GM21528 (cell line): ENCODE measurements around the gene PARP3.

Experiments
- ATAC-seq: cut with Tn5 transposase; IDR thresholded peaks from one replicate; pipeline ENCODE4 v1.9.1; 2021; ENCODE audit warnings: mild to moderate bottlenecking, moderate library complexity; ENCODE audit not compliant: unreplicated experiment, low FRiP score

PARP3 gene

DNA sequence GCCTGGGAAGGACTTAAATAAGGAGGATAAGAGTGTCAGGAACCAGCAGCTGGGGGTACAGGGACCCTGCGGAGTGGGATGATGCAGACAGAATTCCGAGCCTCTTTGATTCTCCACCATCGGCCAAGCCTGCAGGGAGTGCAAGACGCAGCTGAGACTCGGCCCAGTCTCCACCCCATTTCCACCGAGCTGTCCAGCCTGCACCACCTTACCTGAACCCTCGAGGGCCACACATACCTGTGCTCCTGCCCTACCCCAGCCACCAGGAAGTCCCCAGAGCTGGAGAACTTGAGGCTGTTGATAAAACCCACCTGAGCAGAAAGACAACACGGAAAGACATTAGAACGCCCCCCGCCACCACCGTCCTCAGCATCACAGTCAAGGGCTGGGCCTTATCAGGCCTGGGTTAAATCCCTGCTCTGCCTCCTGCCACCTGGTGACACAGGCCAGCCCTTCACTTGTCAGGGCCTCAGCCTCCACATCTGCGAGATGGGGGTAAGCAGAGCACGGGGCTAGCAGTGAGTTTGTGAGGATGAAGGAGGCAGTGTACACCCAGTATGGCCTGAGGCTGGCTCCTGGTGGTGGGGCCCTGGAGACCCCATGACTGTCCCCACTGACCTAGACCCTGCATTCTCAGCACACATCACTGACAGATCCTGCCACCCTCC lies 8.6 kb upstream of the PARP3 start:
- no peak for ATAC-seq

DNA sequence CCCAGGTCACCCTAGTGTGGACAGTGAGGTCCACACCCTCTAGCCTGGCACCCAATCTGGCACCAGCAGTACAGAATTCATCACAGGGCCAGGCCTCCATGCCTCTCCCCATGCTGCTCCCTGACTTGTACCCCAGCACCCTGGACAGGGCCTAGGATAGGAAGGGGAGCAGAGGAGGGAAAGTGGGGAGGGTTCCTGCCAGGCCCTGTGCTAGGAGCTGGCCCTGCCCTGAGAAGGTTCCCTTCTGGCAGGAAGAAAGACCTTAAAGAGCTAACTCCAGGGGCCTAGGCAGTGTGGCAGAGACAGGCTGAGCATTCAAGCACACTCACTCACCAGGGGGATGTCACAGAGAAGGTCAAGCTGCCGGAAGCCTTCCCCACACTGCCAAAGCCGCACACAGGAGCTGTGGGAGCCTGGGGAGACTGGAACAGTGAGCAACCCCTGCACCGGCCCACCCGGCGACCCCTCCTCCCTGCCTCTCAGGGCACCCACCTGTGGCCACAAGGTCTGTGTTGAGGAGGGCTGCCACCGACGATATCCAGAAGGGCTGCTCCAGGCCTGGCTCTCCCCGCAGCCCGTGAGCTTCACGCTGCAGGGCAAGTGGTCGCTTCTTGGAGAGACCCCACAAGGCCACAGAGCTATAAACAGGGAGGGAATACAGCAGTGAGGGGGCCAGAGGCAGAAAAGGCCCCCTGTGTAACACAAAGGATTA lies 7.9 kb upstream of the PARP3 start:
- no peak for ATAC-seq

DNA sequence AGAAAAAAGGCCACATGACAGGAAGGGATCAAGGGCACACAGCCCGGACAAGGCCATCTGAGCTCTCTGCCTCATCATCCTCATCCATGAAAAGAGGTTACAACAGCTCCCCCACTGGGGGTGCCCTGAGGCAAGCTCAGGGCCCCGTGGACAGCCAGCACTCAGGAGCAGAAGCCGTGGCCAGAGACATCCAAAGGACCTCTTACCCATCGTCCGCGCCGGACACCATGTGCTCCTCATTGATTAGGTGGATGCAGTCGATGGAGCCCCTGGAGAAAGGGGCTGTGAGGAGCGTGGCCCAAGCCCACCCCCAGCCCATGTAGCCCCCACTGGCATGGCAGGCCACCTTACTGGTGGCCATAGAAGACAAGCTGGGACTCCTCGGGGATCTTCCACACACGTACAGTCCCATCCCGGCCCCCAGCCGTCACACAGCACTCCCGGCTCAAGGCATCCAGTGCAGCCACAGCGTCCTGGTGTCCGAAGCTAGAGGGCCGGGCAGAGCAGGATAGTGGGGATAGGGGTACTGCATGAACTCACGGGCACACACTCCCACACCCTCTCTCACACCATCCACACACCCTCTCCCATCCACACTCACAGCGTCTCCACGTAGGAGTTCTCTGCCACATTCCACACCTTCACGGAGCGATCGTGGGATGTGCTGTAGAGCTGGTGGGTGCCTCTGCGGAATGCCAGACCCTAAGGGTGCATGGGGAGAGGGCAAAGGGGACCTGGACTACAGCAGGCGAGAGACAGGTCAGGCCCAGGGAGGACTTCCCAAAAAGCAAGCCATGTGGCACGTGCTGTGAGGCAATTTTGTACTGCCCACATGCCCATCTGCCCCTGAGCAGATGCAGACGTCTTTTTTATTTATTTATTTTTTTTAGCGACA lies 6.9 kb upstream of the PARP3 start:
- ATAC-seq: no peak

DNA sequence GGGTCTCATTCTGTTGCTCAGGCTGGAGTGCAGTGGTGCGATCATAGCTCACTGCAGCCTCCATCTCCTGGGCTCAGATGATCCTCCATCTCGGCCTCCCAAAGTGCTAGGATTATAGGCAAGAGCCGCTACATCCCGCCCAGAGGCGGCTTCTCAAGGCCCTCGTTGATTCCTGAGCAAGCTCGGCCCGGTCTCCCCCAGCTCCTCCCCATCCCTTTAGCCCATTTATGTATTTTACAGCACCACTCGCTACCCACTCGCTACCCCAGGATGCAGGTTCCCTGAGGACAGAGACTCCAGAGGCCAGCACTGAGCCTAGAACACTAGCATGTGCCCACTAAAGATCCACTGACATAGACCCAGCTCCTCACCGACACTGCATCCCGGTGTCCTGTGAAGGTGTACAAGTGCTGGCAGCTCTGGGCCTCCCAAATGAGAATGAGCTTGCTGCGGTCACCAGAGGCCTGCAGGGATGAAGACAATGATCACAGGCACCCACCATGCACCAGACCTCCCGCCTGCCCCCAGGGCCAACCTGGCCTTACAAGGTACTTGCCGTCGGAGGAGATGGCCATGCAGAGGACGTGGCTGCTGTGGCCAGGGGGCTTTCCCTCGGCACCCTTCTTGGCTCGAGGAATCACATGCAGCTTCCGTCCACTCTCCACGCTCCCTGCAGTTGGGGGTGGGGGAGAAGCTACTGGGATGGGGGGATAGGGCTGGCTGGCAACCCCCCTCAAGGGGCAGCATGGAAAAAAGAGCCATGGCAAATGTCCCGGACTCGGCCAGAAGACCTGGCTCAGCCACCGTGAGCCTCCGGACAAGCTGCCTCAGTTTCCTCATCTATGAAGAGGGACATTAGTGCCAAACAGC lies 6.0 kb upstream of the PARP3 start:
- no peak for ATAC-seq

DNA sequence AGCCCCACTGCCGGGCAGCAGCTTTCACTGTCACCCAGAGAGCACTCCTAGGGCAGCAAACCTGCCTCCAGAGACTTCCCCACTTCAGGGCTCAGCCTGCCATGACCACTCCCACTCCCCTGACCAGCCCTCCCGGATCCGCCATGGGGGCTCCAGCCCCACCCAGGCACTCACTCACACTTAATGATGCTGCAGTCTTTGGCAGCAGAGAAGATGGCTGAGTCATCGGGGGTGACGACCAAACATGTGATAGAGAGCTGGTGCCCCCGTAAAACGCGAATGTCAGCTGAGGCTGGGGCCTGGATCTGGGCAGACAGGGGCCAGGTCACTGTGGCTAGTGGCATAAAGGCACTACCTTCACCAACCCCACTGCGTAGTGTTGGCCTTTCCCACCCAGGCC lies 5.1 kb upstream of the PARP3 start:
- ATAC-seq: no peak

DNA sequence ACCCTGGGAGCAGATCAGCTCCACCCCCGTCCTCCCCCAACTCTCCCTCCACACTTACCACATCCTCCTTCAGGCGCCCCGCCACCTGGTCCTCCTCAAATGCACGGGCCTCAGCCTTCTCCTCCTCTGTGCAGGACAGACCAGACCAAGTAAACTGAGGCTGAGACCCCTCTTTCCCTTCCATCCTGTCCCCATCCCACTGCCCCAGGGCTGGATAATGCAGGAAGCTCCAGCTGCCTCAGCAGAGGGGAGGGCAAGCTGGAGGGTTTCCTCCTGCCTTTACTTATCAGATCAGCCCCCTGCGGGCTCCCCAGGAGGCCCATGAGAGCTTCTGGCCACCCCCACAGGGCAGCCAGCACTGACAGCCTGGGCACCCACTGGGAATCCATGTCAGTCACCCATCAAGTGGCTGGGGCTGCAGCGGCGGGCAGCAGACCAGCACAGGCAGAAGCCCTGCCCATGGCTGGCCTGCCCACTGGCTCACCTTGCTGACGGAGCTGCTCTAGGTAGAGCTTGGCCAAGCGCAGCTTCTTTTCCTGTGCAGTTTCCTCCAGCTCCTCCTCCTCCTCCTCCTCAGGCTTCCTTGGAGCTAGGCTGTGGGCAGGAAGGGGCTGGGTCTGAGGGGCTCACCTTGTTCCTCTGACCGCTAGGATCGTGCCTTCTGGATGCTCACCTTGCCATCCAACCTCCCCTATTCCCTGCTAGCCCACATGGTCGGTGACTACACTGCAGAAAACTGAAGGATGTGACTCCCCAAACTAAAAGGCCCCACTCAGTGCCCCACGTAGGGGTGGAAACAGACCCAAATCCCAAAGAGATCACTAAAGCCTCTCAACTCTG lies 4.3 kb upstream of the PARP3 start:
- no peak for ATAC-seq

DNA sequence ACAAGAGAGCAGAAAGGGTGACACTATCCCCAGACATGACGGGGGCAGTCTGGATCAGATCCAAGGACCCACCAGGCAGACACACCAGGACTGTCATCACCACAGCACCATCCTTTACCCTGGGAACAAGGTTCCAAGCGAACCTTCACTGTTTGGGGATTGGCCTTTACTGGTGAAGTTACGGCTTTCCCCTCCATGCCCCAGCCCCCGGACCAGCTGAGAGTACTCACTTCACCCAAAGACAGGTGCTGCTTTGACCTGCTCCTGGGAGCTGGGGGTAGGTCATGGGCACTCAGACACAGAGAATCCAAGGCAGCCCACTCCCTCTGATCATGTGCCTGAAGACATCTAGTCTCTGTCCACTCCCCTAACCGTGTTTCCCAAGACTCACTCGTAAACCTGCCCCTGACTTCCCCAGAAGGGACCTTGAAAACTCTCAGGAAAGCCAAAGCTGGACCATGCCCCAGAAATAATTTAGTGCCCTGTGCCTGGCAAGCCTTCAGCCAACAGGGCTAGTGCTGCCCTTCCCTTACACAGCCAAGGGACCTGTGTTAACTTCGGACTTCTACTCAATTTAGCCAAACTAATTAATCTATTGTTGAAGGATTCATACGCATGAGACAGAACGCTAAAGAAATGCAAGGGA lies 3.3 kb upstream of the PARP3 start:
- no peak for ATAC-seq

DNA sequence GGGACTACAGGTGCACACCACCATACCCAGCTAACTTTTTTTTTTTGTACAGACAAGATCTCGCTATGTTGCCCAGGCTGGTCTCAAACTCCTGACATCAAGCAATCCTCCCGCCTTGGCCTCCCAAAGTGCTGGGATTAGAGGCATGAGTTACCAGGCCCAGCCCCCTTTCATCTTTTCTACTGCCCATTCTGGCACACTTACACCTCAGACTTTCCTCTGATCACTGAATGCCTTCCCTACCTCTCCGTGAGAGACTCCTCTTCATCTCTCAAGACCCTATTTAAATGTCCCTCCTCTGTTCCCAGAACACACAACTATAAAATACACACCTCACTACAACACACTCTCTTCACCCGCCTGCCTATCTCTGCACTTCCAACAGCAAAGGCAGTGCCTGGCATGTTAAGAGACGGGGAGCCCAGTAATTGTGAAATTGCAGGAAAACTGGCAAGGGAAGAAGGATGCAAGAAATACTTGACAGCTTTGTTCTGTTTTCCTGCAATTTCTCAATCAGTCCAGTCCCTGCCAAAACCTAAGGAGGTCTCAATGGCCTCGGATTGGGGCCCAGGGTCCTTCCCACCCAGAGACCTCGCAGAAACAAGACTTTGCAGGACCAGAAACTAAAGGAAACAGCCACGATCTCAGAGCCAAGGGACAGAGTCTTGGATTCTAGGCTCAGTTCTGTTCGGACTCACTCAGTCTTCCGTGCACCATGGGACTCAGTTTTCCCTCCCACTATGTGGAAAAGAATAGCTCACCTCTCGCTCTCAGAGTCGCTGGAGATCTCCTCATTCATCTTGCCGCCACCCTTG lies 1.3 kb upstream of the PARP3 start:
- ATAC-seq: no peak

DNA sequence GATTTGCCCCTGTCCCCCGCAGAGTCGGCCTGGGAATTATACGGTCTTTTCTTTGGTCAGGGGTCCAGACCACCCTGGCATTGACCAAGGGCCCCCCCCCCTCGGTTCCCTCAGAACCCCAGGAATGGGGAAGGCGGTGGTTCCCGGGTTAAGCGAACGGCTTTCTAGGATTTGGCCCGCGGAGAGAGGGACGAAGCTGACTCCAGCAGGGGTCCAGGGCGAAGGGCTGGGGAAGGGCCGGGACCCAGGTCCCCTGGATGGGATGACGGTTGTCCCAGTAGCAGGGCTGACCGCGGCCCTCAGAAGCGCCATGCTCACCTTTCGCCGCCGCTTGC lies 733 bp upstream of the PARP3 start:
- no peak for ATAC-seq

DNA sequence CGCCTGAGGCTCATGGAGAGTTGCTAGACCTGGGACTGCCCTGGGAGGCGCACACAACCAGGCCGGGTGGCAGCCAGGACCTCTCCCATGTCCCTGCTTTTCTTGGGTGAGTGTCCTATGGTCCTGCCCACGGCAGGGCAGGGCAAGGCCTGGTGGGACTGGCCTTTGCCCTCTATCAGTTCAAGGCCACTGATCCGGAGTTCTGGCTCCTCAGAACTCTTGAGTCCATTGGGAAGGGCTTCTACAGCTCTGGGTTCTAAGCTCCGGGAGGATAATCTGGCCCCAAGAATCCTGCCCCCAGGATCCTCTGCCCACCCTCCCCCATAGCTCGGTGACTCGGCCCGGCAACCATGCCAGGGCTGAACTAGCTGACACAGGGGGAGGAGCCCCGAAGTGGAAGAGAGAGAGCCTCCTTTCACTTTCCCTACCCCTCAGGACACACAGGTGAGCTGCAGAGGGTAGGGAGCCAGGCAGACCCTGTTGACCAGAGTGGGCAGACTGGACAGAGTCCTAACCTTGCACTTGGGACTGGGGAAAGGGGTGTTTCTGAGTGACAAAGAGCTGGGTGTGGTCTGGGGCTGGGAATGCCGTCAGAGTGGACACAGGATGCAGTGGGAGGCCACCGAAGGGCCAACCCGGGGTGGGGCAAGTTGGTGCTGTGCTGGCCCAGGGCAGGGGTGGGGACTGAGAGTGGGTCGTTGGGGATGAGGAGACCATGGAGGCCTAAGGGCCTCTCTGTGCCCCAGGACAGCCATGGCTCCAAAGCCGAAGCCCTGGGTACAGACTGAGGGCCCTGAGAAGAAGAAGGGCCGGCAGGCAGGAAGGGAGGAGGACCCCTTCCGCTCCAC lies 664 bp downstream of the PARP3 start:
- ATAC-seq: peak; percentile 25

DNA sequence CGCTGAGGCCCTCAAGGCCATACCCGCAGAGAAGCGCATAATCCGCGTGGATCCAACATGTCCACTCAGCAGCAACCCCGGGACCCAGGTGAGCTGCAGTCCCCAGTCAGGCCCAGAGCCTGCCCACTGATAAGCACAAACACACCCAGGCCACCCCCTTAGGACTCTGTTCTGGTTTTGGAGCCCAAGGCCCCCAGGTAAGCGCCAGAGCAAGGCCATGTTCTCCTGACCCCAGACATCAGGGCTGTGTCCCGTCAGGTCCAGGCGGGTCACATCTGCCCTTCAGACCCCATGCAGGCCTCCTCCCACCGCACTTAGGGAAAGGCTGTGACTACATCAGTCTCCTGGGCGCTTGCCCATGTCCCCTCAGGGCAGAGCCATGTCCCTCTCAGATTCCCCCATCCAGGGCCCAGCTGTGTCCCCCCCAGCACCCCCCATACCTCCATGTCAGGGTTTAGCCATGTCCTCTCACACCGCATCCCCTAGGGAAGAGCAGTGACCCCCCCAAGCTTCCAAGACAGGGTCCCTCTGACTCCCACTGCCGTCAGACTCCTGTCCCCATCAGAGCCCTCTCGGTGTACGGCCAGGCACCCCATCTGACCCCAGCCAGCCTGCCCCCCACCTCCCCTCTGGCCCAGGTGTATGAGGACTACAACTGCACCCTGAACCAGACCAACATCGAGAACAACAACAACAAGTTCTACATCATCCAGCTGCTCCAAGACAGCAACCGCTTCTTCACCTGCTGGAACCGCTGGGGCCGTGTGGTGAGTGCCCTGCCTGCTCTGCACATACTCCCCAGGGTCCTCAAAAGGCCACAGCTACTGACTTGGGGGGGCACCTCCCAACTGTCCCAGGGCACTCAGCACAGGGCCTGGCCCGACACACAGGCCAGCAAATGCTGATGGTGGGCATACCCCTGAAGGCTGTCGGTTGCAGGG lies 1.6 kb downstream of the PARP3 start:
- no peak for ATAC-seq

DNA sequence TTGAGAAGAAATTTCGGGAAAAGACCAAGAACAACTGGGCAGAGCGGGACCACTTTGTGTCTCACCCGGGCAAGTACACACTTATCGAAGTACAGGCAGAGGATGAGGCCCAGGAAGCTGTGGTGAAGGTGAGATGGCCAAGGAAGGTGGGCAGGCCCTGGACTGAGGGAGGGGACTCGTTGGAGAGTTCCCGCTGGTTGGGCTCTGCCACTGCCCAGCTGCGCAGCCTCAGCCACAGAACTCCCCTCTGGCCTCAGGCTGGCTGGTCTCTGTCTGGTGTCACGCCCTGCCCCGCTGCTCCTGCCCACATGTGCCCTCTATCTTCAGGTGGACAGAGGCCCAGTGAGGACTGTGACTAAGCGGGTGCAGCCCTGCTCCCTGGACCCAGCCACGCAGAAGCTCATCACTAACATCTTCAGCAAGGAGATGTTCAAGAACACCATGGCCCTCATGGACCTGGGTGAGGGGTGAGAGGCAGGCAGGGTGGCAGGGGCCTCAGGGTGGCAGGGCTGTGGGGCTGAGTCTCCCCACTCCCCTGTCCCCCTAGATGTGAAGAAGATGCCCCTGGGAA lies 2.4 kb downstream of the PARP3 start:
- ATAC-seq: no peak

DNA sequence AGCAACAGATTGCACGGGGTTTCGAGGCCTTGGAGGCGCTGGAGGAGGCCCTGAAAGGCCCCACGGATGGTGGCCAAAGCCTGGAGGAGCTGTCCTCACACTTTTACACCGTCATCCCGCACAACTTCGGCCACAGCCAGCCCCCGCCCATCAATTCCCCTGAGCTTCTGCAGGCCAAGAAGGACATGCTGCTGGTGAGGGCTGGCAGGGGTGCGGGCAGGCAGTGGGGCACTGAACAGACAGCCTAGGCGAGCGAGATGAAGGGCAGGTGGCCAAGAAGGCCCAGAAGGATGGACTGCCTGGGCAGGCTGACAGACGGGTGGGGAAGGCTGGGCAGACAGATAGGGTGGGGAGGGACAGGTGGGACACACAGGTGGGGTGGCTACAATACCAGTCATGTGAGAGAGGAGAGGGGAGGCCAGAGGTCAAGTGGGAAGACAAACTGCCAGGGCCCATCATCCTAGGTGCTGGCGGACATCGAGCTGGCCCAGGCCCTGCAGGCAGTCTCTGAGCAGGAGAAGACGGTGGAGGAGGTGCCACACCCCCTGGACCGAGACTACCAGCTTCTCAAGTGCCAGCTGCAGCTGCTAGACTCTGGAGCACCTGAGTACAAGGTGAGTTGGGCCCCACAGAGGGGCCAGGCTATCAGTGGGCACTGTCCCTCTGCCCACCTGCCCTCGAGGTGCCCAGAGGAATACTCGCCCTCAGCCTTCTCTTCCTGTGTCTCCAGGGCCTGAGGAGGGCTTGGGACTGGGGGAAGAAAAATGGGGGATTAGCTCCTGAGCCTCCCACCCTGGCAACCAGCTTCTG lies 3.1 kb downstream of the PARP3 start:
- ATAC-seq: no peak

DNA sequence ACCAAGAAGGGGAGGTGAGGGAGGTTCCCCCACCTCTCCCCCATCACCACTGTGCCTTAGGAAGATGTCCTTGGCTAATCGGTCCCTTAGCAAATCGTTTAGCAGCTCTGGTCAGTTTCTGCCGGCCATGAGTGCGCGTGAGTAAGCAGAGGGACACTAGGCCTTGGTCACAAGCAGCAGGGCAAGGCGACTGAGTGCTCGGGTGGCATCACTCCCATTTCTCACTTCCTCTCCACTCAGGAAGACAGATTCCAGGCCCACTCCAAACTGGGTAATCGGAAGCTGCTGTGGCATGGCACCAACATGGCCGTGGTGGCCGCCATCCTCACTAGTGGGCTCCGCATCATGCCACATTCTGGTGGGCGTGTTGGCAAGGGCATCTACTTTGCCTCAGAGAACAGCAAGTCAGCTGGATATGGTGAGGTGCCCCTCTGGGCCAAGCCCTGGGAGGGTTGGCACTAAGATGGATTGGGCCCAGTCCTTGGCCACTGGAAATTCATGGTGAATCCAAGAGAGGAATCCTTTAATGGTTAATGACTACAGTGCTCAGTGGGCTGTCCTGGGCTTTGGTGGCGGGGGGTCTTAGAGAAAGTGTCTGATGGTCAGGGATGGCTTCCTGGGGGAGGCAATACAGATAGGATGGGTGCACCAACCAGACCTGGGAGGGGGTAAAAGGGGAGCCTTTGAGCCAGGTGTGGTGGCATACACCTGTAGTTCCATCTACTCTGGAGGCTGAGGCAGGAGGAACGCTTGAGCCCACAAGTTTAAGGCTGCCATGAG lies 4.0 kb downstream of the PARP3 start:
- no peak for ATAC-seq

DNA sequence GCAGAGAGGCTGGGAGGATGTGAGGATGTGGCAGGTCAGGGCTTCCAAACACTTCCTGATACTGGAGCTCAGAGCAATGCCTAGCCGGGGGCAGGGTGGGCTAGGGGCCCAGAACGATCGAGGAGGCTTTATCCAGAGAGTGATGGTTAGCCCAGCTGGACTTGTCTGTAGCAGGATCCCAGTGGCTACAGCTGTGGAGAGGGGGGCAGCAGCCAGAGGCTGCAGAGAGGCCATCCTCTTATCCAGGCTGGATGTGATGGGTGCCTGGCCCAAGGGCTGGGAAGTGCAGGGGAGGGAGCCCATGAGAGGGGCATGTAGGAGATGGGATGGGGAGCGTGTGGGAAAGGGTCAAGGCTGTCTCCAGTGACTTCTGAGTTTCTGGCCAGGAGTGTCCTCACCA lies 4.6 kb downstream of the PARP3 start:
- no peak for ATAC-seq
